Tibial nerve (tissue), 4 donors: ENCODE measurements around the gene SCARF1.

ENCODE experiments used
- CTCF ChIP-seq, 5 experiments: fragments of 200-600 bp in 3 of 5; fragments of 450-650 bp in 2 of 5; sonication (generic) in 3 of 5; IDR thresholded peaks; one replicate each; pipeline ENCODE4 v1.5.1; 2016 to 2019; ENCODE audit warnings: antibody characterized with exemption in 5 of 5, mild to moderate bottlenecking in 3 of 5, moderate library complexity in 2 of 5
- EP300 ChIP-seq, 2 donors: sonication (generic); formaldehyde crosslinking; IDR thresholded peaks; one replicate each; pipeline ENCODE4 v1.6.1; 2017; ENCODE audit warnings: antibody characterized with exemption in 2 of 2, mild to moderate bottlenecking in 1 of 2
- POLR2A ChIP-seq, 2 donors: fragments of 450-650 bp; IDR thresholded peaks; one replicate each; pipeline ENCODE4 v1.6.1; 2017; ENCODE audit warnings: antibody characterized with exemption in 2 of 2, mild to moderate bottlenecking in 2 of 2, moderate library complexity in 2 of 2

GRCh38 chr17:1676401-1676800 lies 30.9 kb upstream of the SCARF1 start:
- TF ChIP-seq CTCF (IDR thresholded peaks at IDR 0.05) (no peak), POLR2A (IDR thresholded peaks at IDR 0.05) (no peak), EP300 (IDR thresholded peaks at IDR 0.05) (no peak)
